Immature natural killer cell (primary cell): ENCODE results near the gene VASP. TPM values are rescaled to one million over a fixed set of nuclear protein-coding genes. Genes with fewer than 3 reads are reported as not detected.

Experiments used
- DNase-seq, 3 donors: peaks; one replicate each; pipeline ENCODE4 v3.0.0; 2022; ENCODE audit warnings: mixed read lengths in 1 of 3
- H3K27ac Mint-ChIP-seq, 6 donors: one replicate each; pipeline ENCODE4 v1.8.0; 2020; ENCODE audit warnings: mixed read lengths in 6 of 6, mild to moderate bottlenecking in 5 of 6, inconsistent platforms in 4 of 6, moderate library complexity in 3 of 6
- H3K27me3 Mint-ChIP-seq, 3 donors: one replicate each; pipeline ENCODE4 v1.8.0; 2020 to 2021; ENCODE audit warnings: low read depth in 3 of 3, mild to moderate bottlenecking in 3 of 3, mixed read lengths in 3 of 3, moderate library complexity in 3 of 3, inconsistent platforms in 1 of 3
- H3K36me3 Mint-ChIP-seq, 3 donors: one replicate each; pipeline ENCODE4 v1.8.0; 2020; ENCODE audit warnings: mixed read lengths in 3 of 3, inconsistent platforms in 2 of 3, mild to moderate bottlenecking in 2 of 3
- H3K4me1 Mint-ChIP-seq, 2 donors: one replicate each; pipeline ENCODE4 v1.8.0; 2020; ENCODE audit warnings: inconsistent platforms in 2 of 2, mild to moderate bottlenecking in 2 of 2, mixed read lengths in 2 of 2, moderate library complexity in 1 of 2
- H3K4me3 Mint-ChIP-seq, 5 donors: one replicate each; pipeline ENCODE4 v1.8.0; 2020; ENCODE audit warnings: mild to moderate bottlenecking in 5 of 5, mixed read lengths in 5 of 5, inconsistent platforms in 3 of 5, moderate library complexity in 3 of 5
- H3K9me3 Mint-ChIP-seq, 6 donors: one replicate each; pipeline ENCODE4 v1.8.0; 2020; ENCODE audit warnings: mild to moderate bottlenecking in 6 of 6, mixed read lengths in 6 of 6, inconsistent platforms in 4 of 6, moderate library complexity in 3 of 6
- polyA plus RNA-seq, 3 donors: library from polyadenylated mRNA; unstranded; fragments of 300-500 nt; fragmentation: Illumina TruSeq; gene quantifications; one replicate each; pipeline ENCODE4 v1.2.3, GENCODE V29; 2021

The VASP gene
- 100 to 1,000 TPM in 1 of 3 donors, 10 to 100 TPM in 2; 91.2 to 126 (median 93.4) TPM for polyA plus RNA-seq

DNA sequence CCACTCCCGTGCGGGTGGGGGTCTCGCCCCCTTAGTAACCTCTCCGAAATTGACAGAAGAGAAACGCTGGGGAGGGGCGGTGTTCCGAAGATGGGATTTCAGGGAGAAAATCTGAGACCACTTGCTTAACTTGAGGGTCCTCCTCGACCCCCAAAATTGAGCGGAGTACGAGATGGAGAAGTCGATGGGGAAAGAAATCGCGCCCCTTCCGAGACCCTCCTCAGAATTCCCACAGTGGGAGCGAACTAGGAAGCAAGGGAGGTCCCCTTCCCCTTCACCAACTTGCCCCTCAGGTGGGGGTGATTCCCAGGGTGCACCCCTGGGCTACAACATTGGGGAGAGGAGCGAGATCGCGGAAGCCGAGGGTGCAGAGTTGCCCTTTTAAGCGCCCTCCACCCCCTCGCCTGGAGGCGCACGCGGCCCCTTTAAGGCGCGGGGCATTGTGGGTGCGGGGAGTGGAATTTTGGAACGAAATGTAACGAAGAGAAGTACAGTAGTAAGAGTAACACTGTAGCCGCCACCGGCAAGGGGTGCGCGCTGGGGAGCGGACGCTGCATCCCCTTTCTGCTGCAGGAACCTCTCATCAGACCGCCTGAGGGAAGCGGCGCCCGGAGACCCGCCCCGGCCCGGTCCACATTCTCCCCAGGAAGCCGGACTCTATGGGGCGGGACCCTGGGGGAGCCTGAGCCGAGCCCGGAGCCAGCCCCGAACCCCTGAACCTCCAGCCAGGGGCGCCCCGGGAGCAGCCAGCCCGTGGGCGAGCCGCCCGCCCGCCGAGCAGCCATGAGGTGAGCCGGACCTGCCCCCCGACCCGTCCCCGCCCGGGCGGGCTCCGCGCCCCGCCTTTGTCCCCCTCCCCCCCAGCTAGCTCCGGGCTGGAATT, at the start of gene VASP:
VASP (plus strand) TSS at position 491 of the 883 bp plus-strand sequence; CDS start at position 784, 293 bp downstream.
- Mint-ChIP-seq H3K27me3 (peaks cover 8 to 15% (median 11%) of the 10 kb centered on the region in 3 donors), H3K9me3 (no peaks in the 10 kb centered on the region), H3K27ac (peak within 1 kb of the TSS; percentile 91 to 98 (median 96)), H3K36me3 (peaks cover 0 to 3% (median 0%) of the 10 kb centered on the region in 3 donors), H3K4me1 (peaks cover 42 to 50% of the 10 kb centered on the region in 2 donors), H3K4me3 (peak within 1 kb of the TSS; percentile 97 to 100 (median 99))
- DNase-seq: peak; percentile 88 to 91 (median 90)

DNA sequence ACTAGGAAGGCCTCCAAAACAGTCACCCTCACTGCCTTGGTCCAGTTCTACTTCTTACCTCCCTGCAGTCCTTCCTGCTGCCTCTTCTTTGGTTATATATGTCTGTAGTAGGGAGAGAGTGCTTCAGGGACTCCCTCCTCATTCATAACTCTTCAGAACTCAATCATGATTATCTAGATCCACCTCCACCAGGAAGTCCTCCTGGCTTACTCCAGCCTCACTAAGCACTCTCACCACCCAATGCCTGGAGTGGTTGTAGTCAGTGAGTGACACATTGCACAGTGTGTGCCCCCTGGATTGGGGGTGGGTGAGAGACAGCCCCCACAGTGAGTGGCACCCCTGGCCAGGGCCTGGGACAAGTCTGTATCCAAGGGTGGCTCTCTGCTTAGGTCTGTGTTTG, 49.5 kb upstream of the VASP start:
- no peaks in the 10 kb centered on the region for H3K36me3 Mint-ChIP-seq
- H3K27me3 Mint-ChIP-seq: peaks cover 15 to 23% (median 20%) of the 10 kb centered on the region in 3 donors
- no peak for DNase-seq
- H3K4me3 Mint-ChIP-seq: peak overlapping the region in 3 of 5 donors; percentile 4 to 58 (median 20)
- H3K4me1 Mint-ChIP-seq: peaks cover 31 to 34% of the 10 kb centered on the region in 2 donors
- H3K9me3 Mint-ChIP-seq: peaks cover 0 to 2% (median 0%) of the 10 kb centered on the region in 6 donors
- H3K27ac Mint-ChIP-seq: peak overlapping the region in 5 of 6 donors; percentile 57 to 87 (median 81)

DNA sequence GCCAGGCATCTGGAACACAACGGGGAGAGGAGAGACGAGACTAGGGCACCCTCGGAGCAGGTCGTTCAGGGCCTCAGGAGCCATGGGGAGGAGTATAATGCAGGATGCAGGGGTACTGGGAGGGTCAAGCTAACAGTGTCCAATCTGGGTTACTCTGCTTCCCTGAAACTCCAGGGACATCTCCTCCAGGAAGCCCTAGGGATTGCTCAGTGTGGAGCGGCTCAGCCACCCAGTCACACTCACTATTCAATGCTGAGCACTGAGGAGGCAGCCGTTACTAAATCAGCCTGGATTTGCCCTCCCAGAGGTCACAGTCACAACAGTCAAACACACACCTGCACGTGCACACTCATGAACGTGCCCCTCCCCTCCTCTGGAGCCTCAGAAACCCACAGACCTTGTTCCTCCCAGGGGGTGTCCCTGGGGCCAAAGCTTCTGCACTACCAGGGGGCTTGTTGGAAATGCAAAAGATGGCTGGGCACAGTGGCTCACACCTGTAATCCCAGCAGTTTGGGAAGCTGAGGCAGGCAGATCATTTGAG, 46.4 kb upstream of the VASP start:
- Mint-ChIP-seq H3K9me3 (peaks cover 0 to 2% (median 0%) of the 10 kb centered on the region in 6 donors), H3K27me3 (peaks cover 7 to 16% (median 12%) of the 10 kb centered on the region in 3 donors), H3K27ac (no peak overlapping the region), H3K4me3 (no peak overlapping the region), H3K36me3 (no peaks in the 10 kb centered on the region), H3K4me1 (peaks cover 15 to 16% of the 10 kb centered on the region in 2 donors)
- DNase-seq: no peak

DNA sequence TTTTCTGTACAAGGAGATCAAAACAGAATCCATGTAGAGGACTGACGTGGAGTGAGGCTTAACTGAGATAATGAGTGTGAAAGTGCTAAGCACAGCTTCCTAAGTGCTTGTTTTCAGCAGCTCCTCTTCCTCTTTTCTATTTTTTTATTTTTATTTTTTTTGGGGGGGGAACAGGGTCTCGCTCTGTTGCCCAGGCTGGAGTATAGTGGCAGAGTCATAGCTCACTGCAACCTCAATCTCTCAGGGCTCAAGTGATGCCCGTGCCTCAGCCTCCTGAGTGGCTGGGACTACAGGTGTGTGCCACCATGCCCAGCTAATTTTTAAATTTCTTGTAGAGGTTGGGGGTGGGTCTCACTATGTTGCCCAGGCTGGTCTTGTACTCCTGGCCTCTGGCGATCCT, 45.1 kb upstream of the VASP start:
- H3K36me3 Mint-ChIP-seq: no peaks in the 10 kb centered on the region
- no peak overlapping the region for H3K27ac Mint-ChIP-seq
- H3K4me1 Mint-ChIP-seq: peaks cover 9 to 11% of the 10 kb centered on the region in 2 donors
- H3K4me3 Mint-ChIP-seq: no peak overlapping the region
- H3K27me3 Mint-ChIP-seq: peaks cover 4 to 11% (median 7%) of the 10 kb centered on the region in 3 donors
- DNase-seq: no peak
- no peaks in the 10 kb centered on the region for H3K9me3 Mint-ChIP-seq

DNA sequence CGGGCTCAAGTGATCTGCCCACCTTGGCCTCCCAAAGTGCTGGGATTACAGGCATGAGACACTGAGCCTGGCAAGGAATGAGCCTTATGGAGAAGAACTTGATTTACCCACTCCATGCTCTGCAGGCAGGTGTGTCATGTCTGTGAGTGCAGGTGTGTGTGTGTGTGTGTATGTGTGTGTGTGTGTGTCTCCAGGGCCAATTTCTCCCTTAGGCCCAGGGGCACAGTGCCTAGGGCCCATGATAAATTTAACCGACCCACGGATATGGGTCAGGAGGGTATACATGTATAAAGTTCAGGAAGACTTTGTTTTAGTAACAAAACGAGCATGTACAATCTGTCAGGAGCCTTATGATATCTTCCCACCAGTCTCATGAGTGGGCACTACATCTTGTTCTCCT, 44.0 kb upstream of the VASP start:
- Mint-ChIP-seq H3K27ac (no peak overlapping the region), H3K4me1 (peaks cover 9 to 12% of the 10 kb centered on the region in 2 donors), H3K36me3 (no peaks in the 10 kb centered on the region), H3K4me3 (no peak overlapping the region), H3K9me3 (no peaks in the 10 kb centered on the region), H3K27me3 (peaks cover 13 to 18% (median 14%) of the 10 kb centered on the region in 3 donors)
- DNase-seq: no peak

DNA sequence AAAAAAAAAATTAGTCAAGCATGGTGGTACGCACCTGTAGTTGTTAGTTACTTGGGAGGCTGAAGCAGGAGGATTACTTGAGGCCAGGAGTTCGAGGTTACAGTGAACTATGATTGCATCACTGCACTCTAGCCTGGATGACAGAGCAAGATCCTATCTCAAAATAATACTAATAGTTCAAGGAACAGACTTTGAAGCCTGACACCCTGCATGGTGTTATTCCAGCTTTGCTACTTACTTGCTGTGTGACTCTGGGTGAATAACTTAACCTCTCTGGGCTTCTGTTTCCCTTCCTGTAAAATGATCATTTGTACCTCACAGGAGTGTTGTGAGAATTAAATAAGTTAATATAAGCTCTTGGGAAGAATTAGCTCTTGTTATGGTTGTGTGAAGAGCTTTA, 43.0 kb upstream of the VASP start:
- peak overlapping the region in 3 of 6 donors; percentile 31 to 99 (median 53) for H3K27ac Mint-ChIP-seq
- no peak for DNase-seq
- H3K4me3 Mint-ChIP-seq: no peak overlapping the region
- H3K36me3 Mint-ChIP-seq: no peaks in the 10 kb centered on the region
- H3K27me3 Mint-ChIP-seq: peaks cover 23 to 28% (median 23%) of the 10 kb centered on the region in 3 donors
- H3K9me3 Mint-ChIP-seq: no peaks in the 10 kb centered on the region
- H3K4me1 Mint-ChIP-seq: peaks cover 13 to 17% of the 10 kb centered on the region in 2 donors

DNA sequence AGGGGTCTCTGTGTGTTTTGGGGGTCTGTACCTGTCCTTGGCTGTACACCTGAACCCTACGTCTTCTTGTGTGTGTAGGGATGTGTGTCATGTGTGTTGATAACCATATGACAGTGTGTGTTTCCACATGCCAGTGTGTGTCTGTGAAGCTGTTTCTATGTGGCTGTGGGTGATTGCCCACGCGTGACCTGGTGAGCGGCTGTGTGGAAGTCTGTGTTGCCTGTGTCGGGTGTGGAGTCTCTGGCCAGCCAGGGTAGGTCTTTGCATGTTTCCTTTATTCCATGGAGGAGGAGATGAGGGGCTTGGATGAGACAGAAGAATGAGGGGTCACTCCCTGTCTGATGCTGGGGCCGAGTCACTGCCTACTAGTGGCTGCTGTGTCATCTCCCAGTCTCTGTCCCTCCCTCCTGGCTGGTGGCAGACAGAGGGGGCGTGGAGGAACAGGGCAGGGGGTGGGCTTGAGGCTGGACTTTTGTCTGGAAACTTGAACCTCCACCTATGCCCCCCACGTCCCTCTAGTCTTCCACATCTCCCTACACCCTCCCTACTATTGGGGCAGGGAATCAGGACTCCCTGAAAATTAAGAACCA, 42.3 kb upstream of the VASP start:
- Mint-ChIP-seq H3K36me3 (no peaks in the 10 kb centered on the region), H3K27me3 (peaks cover 27 to 35% (median 30%) of the 10 kb centered on the region in 3 donors), H3K9me3 (no peaks in the 10 kb centered on the region), H3K27ac (peak overlapping the region in 4 of 6 donors; percentile 31 to 99 (median 58)), H3K4me3 (no peak overlapping the region), H3K4me1 (peaks cover 20 to 24% of the 10 kb centered on the region in 2 donors)
- no peak for DNase-seq

DNA sequence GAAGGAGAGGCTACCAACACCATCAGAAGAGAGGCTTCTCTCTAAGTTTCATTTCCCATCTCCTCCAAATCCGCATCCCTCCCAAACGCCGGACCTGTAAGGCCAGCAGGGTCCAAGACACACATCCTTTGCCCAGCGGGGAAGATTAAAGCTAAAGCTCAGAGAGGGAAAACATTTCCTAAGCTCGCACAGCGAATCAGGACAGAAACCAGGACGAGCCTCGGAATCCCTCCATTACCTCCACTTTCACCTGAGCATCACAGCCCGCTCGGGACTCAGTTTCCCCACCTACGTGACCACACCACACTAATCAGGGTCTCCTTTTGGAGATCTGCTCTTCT, 40.2 kb upstream of the VASP start:
- Mint-ChIP-seq H3K4me3 (peak overlapping the region; percentile 92 to 93 (median 93)), H3K4me1 (peaks cover 32% of the 10 kb centered on the region in 2 donors), H3K27ac (peak overlapping the region; percentile 97 to 99 (median 98)), H3K9me3 (no peaks in the 10 kb centered on the region), H3K27me3 (peaks cover 45 to 50% (median 47%) of the 10 kb centered on the region in 3 donors), H3K36me3 (peaks cover 0 to 6% (median 0%) of the 10 kb centered on the region in 3 donors)
- DNase-seq: no peak

DNA sequence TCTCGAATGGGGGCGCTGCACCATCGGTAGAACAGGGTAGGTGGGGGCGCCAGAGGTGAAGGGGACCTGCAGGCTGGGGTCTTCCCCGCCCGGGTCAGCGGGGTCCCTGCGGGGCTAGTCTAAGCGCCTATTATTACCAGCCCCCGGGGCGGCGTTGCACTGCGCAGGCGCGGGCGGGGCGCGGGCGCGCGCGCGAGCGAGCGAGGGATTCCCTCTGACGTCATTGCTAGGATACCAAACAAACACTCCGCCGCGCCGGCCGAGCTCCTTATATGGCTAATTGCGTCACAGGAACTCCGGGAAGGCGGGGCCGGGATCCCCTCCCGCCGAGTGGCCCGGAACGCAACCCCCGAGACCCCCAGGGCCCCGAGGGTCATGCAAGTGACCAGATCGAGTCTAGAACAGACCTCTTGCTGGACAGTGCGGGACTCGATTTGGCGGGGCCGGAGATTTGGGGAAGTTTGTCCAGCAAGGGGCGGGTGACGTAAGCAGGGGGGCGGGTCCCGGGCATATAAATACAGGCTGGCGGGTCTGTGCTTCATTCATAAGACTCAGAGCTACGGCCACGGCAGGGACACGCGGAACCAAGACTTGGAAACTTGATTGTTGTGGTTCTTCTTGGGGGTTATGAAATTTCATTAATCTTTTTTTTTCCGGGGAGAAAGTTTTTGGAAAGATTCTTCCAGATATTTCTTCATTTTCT, 39.7 kb upstream of the VASP start, which contains the start of gene FOSB:
FOSB (plus strand) TSS at position 541 of the 703 bp plus-strand sequence. CDS start 591 bp downstream, outside the sequence.
- peak; percentile 98 for DNase-seq
- Mint-ChIP-seq H3K9me3 (no peaks in the 10 kb centered on the region), H3K36me3 (peaks cover 0 to 6% (median 0%) of the 10 kb centered on the region in 3 donors), H3K27me3 (peaks cover 50 to 55% (median 52%) of the 10 kb centered on the region in 3 donors), H3K4me3 (peak within 1 kb of the TSS; percentile 92 to 93 (median 93)), H3K27ac (peak within 1 kb of the TSS; percentile 97 to 99 (median 98)), H3K4me1 (peaks cover 34 to 36% of the 10 kb centered on the region in 2 donors)

DNA sequence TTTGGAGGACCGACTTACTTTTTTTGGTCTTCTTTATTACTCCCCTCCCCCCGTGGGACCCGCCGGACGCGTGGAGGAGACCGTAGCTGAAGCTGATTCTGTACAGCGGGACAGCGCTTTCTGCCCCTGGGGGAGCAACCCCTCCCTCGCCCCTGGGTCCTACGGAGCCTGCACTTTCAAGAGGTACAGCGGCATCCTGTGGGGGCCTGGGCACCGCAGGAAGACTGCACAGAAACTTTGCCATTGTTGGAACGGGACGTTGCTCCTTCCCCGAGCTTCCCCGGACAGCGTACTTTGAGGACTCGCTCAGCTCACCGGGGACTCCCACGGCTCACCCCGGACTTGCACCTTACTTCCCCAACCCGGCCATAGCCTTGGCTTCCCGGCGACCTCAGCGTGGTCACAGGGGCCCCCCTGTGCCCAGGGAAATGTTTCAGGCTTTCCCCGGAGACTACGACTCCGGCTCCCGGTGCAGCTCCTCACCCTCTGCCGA, 39.1 kb upstream of the VASP start:
- H3K27ac Mint-ChIP-seq: peak overlapping the region; percentile 97 to 99 (median 98)
- H3K27me3 Mint-ChIP-seq: peaks cover 54 to 61% (median 58%) of the 10 kb centered on the region in 3 donors
- H3K36me3 Mint-ChIP-seq: peaks cover 0 to 6% (median 0%) of the 10 kb centered on the region in 3 donors
- peaks cover 39 to 41% of the 10 kb centered on the region in 2 donors for H3K4me1 Mint-ChIP-seq
- DNase-seq: peak in 1 of 3 donors; percentile 79
- no peaks in the 10 kb centered on the region for H3K9me3 Mint-ChIP-seq
- peak overlapping the region; percentile 92 to 93 (median 93) for H3K4me3 Mint-ChIP-seq

DNA sequence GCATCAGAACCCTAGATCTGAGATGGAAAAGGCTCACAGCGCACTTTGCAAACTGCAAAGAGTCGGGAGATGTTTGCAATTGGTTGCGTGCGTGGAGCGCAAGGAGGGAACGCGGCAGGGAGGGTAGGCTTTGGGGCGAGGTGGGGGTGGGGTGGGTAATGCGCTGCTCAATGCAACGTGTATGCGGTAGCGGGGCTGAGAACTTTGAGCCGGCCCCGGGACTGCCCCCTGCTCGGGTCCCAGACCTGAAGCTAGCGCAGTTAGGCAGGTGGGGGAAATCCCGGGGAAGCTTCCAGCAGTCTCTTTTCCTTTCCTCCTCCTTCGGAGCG, 38.5 kb upstream of the VASP start:
- H3K4me1 Mint-ChIP-seq: peaks cover 41 to 42% of the 10 kb centered on the region in 2 donors

DNA sequence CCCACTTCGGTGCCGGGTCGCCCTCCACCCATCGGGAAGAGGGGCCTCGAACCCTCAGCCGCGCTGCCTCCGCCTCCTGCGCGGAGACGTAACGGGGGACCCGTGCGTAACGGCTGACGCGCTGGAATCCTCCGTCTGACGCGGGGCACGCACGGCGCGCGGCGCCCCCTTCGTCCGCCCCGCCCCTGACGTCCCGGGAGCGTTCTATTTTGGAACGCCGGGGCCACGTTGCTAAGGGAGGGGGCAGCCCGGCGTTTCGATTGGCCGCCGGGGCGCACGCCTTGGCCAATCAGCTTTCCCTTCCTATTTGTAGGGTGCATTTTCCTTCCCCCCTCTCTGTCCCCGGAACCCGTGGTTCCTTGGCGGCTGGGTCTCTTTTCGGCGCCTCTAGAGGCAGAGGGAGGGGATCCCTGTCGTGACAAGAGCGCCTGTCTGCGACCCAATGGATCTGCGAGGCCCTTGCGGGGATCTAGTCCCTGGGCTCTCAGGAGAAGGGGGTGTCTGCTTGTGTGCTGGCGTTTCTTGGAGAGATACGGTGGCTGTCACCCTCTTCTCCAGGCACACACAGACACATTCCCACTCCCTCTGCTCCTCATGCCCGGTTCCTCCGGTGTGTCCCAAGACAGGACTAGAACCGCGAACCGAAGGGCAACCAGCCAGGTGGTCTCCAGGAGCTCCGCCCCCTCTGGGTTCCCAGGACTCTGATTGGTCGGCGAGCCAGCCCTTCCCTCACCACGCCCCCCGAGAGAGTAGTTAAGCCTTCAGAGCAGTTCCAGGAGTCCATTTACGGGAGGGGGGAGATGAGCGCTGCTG, 37.9 kb upstream of the VASP start:
- Mint-ChIP-seq H3K27me3 (peaks cover 64 to 73% (median 70%) of the 10 kb centered on the region in 3 donors), H3K9me3 (no peaks in the 10 kb centered on the region), H3K4me1 (peaks cover 42 to 44% of the 10 kb centered on the region in 2 donors), H3K27ac (peak overlapping the region; percentile 97 to 99 (median 98)), H3K4me3 (peak overlapping the region; percentile 92 to 93 (median 93)), H3K36me3 (peaks cover 0 to 6% (median 0%) of the 10 kb centered on the region in 3 donors)
- peak; percentile 96 to 97 (median 97) for DNase-seq

More for the DNA sequence above, 38.5 kb upstream of the VASP start:
- H3K27ac Mint-ChIP-seq: peak overlapping the region; percentile 97 to 99 (median 98)
- no peaks in the 10 kb centered on the region for H3K9me3 Mint-ChIP-seq
- DNase-seq: no peak
- H3K27me3 Mint-ChIP-seq: peaks cover 59 to 67% (median 64%) of the 10 kb centered on the region in 3 donors
- H3K36me3 Mint-ChIP-seq: peaks cover 0 to 6% (median 0%) of the 10 kb centered on the region in 3 donors
- H3K4me3 Mint-ChIP-seq: peak overlapping the region; percentile 92 to 93 (median 93)
